IMR-90 (cell line): ENCODE measurements around the gene ZNF384.

Experiments
- CHD1 ChIP-seq: IDR thresholded peaks from 2 replicates; pipeline ENCODE4 v1.6.1; 2012; ENCODE audit warnings: low read depth, low read length, improper control_type of control experiment
- MAFK ChIP-seq: IDR thresholded peaks from 2 replicates; pipeline ENCODE4 v1.6.1; 2012; ENCODE audit warnings: low read depth, low read length, improper control_type of control experiment
- MXI1 ChIP-seq: IDR thresholded peaks from 2 replicates; pipeline ENCODE4 v1.6.1; 2012; ENCODE audit warnings: low read depth, mild to moderate bottlenecking, low read length, moderate library complexity, borderline replicate concordance
- POLR2A ChIP-seq: IDR thresholded peaks from 2 replicates; pipeline ENCODE4 v1.6.1; 2012; ENCODE audit warnings: mild to moderate bottlenecking, low read depth, low read length
- RAD21 ChIP-seq: IDR thresholded peaks from 2 replicates; pipeline ENCODE4 v1.6.1; 2012; ENCODE audit warnings: low read length, improper control_type of control experiment
- RCOR1 ChIP-seq: IDR thresholded peaks from 2 replicates; pipeline ENCODE4 v1.6.1; 2012; ENCODE audit warnings: mild to moderate bottlenecking, low read length, improper control_type of control experiment; ENCODE audit not compliant: insufficient replicate concordance
- TF ChIP-seq, protein P1 (sequence below): fragments of 150-350 bp; IDR thresholded peaks from 2 replicates; pipeline ENCODE4 v1.6.1; 2017; ENCODE audit warnings: mild to moderate bottlenecking, antibody characterized with exemption, low read length, low read depth
- TF ChIP-seq, protein P2 (sequence below): conservative IDR thresholded peaks from 2 replicates; pipeline ENCODE4 v1.5.1; 2012; ENCODE audit warnings: mild to moderate bottlenecking, low read depth, low read length, improper control_type of control experiment

GRCh38 chr12:6620885-6621274 lies 68.3 kb downstream of the ZNF384 start:
- no peak for TF ChIP-seq POLR2A
- TF ChIP-seq, protein P1, sequence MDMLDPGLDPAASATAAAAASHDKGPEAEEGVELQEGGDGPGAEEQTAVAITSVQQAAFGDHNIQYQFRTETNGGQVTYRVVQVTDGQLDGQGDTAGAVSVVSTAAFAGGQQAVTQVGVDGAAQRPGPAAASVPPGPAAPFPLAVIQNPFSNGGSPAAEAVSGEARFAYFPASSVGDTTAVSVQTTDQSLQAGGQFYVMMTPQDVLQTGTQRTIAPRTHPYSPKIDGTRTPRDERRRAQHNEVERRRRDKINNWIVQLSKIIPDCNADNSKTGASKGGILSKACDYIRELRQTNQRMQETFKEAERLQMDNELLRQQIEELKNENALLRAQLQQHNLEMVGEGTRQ = no peak
- TF ChIP-seq RCOR1 = no peak
- TF ChIP-seq, protein P2, sequence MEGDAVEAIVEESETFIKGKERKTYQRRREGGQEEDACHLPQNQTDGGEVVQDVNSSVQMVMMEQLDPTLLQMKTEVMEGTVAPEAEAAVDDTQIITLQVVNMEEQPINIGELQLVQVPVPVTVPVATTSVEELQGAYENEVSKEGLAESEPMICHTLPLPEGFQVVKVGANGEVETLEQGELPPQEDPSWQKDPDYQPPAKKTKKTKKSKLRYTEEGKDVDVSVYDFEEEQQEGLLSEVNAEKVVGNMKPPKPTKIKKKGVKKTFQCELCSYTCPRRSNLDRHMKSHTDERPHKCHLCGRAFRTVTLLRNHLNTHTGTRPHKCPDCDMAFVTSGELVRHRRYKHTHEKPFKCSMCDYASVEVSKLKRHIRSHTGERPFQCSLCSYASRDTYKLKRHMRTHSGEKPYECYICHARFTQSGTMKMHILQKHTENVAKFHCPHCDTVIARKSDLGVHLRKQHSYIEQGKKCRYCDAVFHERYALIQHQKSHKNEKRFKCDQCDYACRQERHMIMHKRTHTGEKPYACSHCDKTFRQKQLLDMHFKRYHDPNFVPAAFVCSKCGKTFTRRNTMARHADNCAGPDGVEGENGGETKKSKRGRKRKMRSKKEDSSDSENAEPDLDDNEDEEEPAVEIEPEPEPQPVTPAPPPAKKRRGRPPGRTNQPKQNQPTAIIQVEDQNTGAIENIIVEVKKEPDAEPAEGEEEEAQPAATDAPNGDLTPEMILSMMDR = no peak
- TF ChIP-seq RAD21 = no peak
- no peak for TF ChIP-seq MAFK
- TF ChIP-seq MXI1 = no peak
- no peak for TF ChIP-seq CHD1
